Effector memory CD8-positive, alpha-beta T cell (primary cell): ENCODE results near the gene COL25A1.
"Not testable (repeated sequence)": the region's sequence is repeated elsewhere in the genome, so short reads cannot be mapped to it uniquely, and the experiment has no call there.

Source experiments
- ATAC-seq: fragments of 150-1000 bp; cut with Tn5 transposase; replicated peaks from 2 replicates; pipeline ENCODE4 v1.10.0; 2021; ENCODE audit warnings: mild to moderate bottlenecking, moderate library complexity
- DNase-seq, 3 experiments: peaks; one replicate each; pipeline ENCODE4 v3.0.0; 2021
- H3K27ac Mint-ChIP-seq, 2 donors: one replicate each; pipeline ENCODE4 v1.8.0; 2022; ENCODE audit warnings: mild to moderate bottlenecking in 2 of 2, mixed read lengths in 2 of 2, moderate library complexity in 2 of 2
- H3K27me3 Mint-ChIP-seq, 2 donors: one replicate each; pipeline ENCODE4 v1.8.0; 2022; ENCODE audit warnings: mixed read lengths in 2 of 2
- H3K36me3 Mint-ChIP-seq: one replicate; pipeline ENCODE4 v1.8.0; 2022; ENCODE audit warnings: mild to moderate bottlenecking, moderate library complexity, mixed read lengths; ENCODE audit not compliant: insufficient read depth
- H3K4me1 Mint-ChIP-seq, 2 donors: one replicate each; pipeline ENCODE4 v1.8.0; 2022; ENCODE audit warnings: low read depth in 2 of 2, mixed read lengths in 2 of 2
- H3K4me3 Mint-ChIP-seq, 2 donors: one replicate each; pipeline ENCODE4 v1.8.0; 2022; ENCODE audit warnings: mild to moderate bottlenecking in 2 of 2, mixed read lengths in 2 of 2, moderate library complexity in 2 of 2
- H3K9me3 Mint-ChIP-seq, 2 donors: one replicate each; pipeline ENCODE4 v1.8.0; 2022; ENCODE audit warnings: mixed read lengths in 2 of 2

COL25A1 gene

GRCh38 chr4:108885211-108885610 is 417.2 kb downstream of the COL25A1 start:
- H3K36me3 Mint-ChIP-seq: no peaks in the 10 kb centered on the region
- no peak overlapping the region for H3K4me3 Mint-ChIP-seq
- no peak overlapping the region for H3K27ac Mint-ChIP-seq
- H3K4me1 Mint-ChIP-seq: no peaks in the 10 kb centered on the region
- peaks cover 0 to 8% of the 10 kb centered on the region in 2 donors for H3K27me3 Mint-ChIP-seq
- DNase-seq (no peak), ATAC-seq (no peak)
- no peaks in the 10 kb centered on the region for H3K9me3 Mint-ChIP-seq

- H3K27ac Mint-ChIP-seq: no peak overlapping the region
- no peaks in the 10 kb centered on the region for H3K4me1 Mint-ChIP-seq
- H3K36me3 Mint-ChIP-seq: no peaks in the 10 kb centered on the region
- no peak overlapping the region for H3K4me3 Mint-ChIP-seq
- H3K9me3 Mint-ChIP-seq: no peaks in the 10 kb centered on the region
- no peak for ATAC-seq
- peaks cover 0 to 2% of the 10 kb centered on the region in 2 donors for H3K27me3 Mint-ChIP-seq
- DNase-seq: no peak
Measured at GRCh38 chr4:108884596-108884995, 417.9 kb downstream of the COL25A1 start.

GRCh38 chr4:108881986-108882385 is 420.5 kb downstream of the COL25A1 start:
- DNase-seq (no peak), ATAC-seq (no peak)
- no peak overlapping the region for H3K4me3 Mint-ChIP-seq
- no peaks in the 10 kb centered on the region for H3K27me3 Mint-ChIP-seq
- H3K9me3 Mint-ChIP-seq: no peaks in the 10 kb centered on the region
- H3K36me3 Mint-ChIP-seq: no peaks in the 10 kb centered on the region
- H3K27ac Mint-ChIP-seq: no peak overlapping the region
- H3K4me1 Mint-ChIP-seq: no peaks in the 10 kb centered on the region

GRCh38 chr4:108881190-108881589 is 421.3 kb downstream of the COL25A1 start:
- Mint-ChIP-seq H3K4me1 (no peaks in the 10 kb centered on the region), H3K4me3 (no peak overlapping the region), H3K36me3 (no peaks in the 10 kb centered on the region), H3K27ac (no peak overlapping the region), H3K27me3 (no peaks in the 10 kb centered on the region), H3K9me3 (no peaks in the 10 kb centered on the region)
- DNase-seq (no peak), ATAC-seq (no peak)

- no peak overlapping the region for H3K27ac Mint-ChIP-seq
- peaks cover 0 to 3% of the 10 kb centered on the region in 2 donors for H3K9me3 Mint-ChIP-seq
- H3K36me3 Mint-ChIP-seq: no peaks in the 10 kb centered on the region
- H3K4me1 Mint-ChIP-seq: no peaks in the 10 kb centered on the region
- H3K27me3 Mint-ChIP-seq: peaks cover 0 to 12% of the 10 kb centered on the region in 2 donors
- ATAC-seq: no peak
- H3K4me3 Mint-ChIP-seq: no peak overlapping the region
- no peak for DNase-seq
Measured at GRCh38 chr4:108878806-108879205, 423.7 kb downstream of the COL25A1 start.

GRCh38 chr4:108877821-108878220 is 424.6 kb downstream of the COL25A1 start:
- ATAC-seq (no peak), DNase-seq (no peak)
- Mint-ChIP-seq H3K36me3 (no peaks in the 10 kb centered on the region), H3K27ac (no peak overlapping the region), H3K9me3 (peaks cover 0 to 3% of the 10 kb centered on the region in 2 donors), H3K4me3 (no peak overlapping the region), H3K4me1 (no peaks in the 10 kb centered on the region), H3K27me3 (peaks cover 0 to 12% of the 10 kb centered on the region in 2 donors)

- Mint-ChIP-seq H3K4me3 (no peak overlapping the region), H3K36me3 (no peaks in the 10 kb centered on the region), H3K9me3 (peaks cover 0 to 3% of the 10 kb centered on the region in 2 donors), H3K27me3 (peaks cover 0 to 12% of the 10 kb centered on the region in 2 donors), H3K4me1 (no peaks in the 10 kb centered on the region), H3K27ac (no peak overlapping the region)
- ATAC-seq (no peak), DNase-seq (no peak)
Measured at GRCh38 chr4:108874806-108875205, 427.7 kb downstream of the COL25A1 start.

GRCh38 chr4:108869970-108870369 is 432.5 kb downstream of the COL25A1 start:
- H3K27me3 Mint-ChIP-seq: peaks cover 28 to 30% of the 10 kb centered on the region in 2 donors
- not testable (repeated sequence) for H3K9me3 Mint-ChIP-seq, DNase-seq, ATAC-seq, H3K4me1 Mint-ChIP-seq, H3K4me3 Mint-ChIP-seq, H3K27ac Mint-ChIP-seq, H3K36me3 Mint-ChIP-seq

GRCh38 chr4:108868606-108869227 is 433.7 kb downstream of the COL25A1 start:
- ATAC-seq: no peak
- peaks cover 26 to 31% of the 10 kb centered on the region in 2 donors for H3K27me3 Mint-ChIP-seq
- no peak overlapping the region for H3K27ac Mint-ChIP-seq
- no peaks in the 10 kb centered on the region for H3K9me3 Mint-ChIP-seq
- H3K4me3 Mint-ChIP-seq: no peak overlapping the region
- no peak for DNase-seq
- H3K4me1 Mint-ChIP-seq: no peaks in the 10 kb centered on the region
- no peaks in the 10 kb centered on the region for H3K36me3 Mint-ChIP-seq

GRCh38 chr4:108867476-108867875 is 435.0 kb downstream of the COL25A1 start:
- Mint-ChIP-seq H3K36me3 (no peaks in the 10 kb centered on the region), H3K27me3 (peaks cover 26 to 31% of the 10 kb centered on the region in 2 donors), H3K4me1 (no peaks in the 10 kb centered on the region), H3K4me3 (no peak overlapping the region), H3K9me3 (no peaks in the 10 kb centered on the region), H3K27ac (no peak overlapping the region)
- ATAC-seq (no peak), DNase-seq (no peak)

- Mint-ChIP-seq H3K4me1 (no peaks in the 10 kb centered on the region), H3K27me3 (peaks cover 0 to 6% of the 10 kb centered on the region in 2 donors), H3K4me3 (no peak overlapping the region), H3K27ac (no peak overlapping the region), H3K36me3 (no peaks in the 10 kb centered on the region), H3K9me3 (no peaks in the 10 kb centered on the region)
- DNase-seq (no peak), ATAC-seq (no peak)
Measured at GRCh38 chr4:108861334-108861733, 441.1 kb downstream of the COL25A1 start.

GRCh38 chr4:108854786-108855185 is 447.7 kb downstream of the COL25A1 start:
- no peak for DNase-seq
- Mint-ChIP-seq H3K4me3 (no peak overlapping the region), H3K27me3 (no peaks in the 10 kb centered on the region), H3K36me3 (no peaks in the 10 kb centered on the region), H3K27ac (no peak overlapping the region), H3K9me3 (no peaks in the 10 kb centered on the region), H3K4me1 (no peaks in the 10 kb centered on the region)
- ATAC-seq: no peak

- Mint-ChIP-seq H3K27ac (no peak overlapping the region), H3K27me3 (peaks cover 8 to 10% of the 10 kb centered on the region in 2 donors), H3K9me3 (no peaks in the 10 kb centered on the region), H3K36me3 (no peaks in the 10 kb centered on the region), H3K4me3 (no peak overlapping the region), H3K4me1 (no peaks in the 10 kb centered on the region)
- ATAC-seq (no peak), DNase-seq (no peak)
Measured at GRCh38 chr4:108852691-108853090, 449.8 kb downstream of the COL25A1 start.

GRCh38 chr4:108851366-108851765 is 451.1 kb downstream of the COL25A1 start:
- Mint-ChIP-seq H3K9me3 (no peaks in the 10 kb centered on the region), H3K27me3 (peaks cover 8 to 14% of the 10 kb centered on the region in 2 donors), H3K36me3 (no peaks in the 10 kb centered on the region), H3K4me1 (no peaks in the 10 kb centered on the region), H3K4me3 (no peak overlapping the region), H3K27ac (no peak overlapping the region)
- no peak for ATAC-seq
- no peak for DNase-seq
